GM18520 (cell line): ENCODE measurements around the gene BCAS3.

Source experiments
- ATAC-seq: cut with Tn5 transposase; IDR thresholded peaks from one replicate; pipeline ENCODE4 v1.9.1; 2021; ENCODE audit not compliant: unreplicated experiment

The BCAS3 gene

GRCh38 chr17:61307905-61308886 is 630.5 kb downstream of the BCAS3 start:
- no peak for ATAC-seq

DNA sequence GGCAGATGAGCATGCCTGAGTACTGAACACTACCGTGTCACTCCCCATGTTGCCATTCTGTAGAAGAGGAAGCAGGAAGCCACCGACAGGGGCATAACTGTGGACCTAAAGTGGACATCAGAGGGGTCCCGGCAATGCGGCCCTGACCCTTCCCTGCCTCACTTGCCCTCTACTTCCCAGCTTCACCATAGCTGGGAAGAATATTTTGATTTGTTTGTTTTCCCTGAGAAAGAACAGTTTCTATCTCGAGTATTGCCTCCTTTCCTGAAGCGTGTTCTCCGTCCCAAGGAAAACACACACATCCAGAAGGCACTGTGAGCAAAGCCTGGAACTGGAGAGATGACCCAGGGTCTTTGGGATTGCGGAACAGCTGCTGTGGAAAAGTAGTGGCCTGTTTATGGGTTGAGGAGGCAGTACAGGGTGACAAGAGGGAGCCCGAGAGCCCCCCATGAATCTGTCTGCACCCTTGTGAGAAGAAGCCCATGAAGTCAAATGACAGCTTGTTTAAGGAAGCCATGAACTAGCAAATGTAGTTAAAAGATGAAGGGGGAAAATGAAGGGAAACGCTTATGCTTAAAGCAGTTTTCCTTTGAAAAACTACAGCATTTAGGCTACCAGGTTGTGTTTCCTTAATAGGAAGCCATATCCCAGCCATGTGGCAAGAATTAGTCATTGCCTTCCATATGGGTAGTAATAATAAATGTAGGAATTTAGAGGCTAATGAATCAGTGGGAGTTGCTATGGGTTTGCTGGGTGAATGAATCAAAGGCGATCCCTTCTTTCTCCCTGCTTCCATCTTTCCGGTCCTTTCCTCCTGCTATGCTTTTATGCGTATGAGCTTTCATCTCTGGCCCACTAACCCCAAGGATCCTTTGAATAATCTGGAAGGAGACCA is 632.0 kb downstream of the BCAS3 start:
- ATAC-seq = no peak

DNA sequence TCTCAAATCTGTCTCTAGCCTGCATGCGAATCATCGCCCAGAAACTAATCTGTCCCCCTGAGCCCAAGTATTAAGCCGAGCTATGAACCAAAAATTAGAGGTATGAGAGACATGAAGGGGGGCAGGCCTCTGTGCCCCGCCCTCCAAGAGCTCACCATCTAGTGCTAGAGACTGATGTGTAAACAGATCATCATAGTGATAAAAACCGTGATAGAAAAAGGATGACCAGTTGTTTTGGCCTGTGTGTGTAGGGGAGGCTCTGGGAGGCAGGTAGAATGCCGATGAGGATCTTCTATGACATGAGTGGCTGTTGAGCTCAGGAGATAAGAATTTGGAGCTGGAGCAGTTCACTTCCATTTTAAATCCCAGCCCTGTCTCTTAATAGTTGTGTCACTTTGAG is 632.9 kb downstream of the BCAS3 start:
- ATAC-seq = no peak

GRCh38 chr17:61312406-61313295 is 635.0 kb downstream of the BCAS3 start:
- ATAC-seq = no peak

DNA sequence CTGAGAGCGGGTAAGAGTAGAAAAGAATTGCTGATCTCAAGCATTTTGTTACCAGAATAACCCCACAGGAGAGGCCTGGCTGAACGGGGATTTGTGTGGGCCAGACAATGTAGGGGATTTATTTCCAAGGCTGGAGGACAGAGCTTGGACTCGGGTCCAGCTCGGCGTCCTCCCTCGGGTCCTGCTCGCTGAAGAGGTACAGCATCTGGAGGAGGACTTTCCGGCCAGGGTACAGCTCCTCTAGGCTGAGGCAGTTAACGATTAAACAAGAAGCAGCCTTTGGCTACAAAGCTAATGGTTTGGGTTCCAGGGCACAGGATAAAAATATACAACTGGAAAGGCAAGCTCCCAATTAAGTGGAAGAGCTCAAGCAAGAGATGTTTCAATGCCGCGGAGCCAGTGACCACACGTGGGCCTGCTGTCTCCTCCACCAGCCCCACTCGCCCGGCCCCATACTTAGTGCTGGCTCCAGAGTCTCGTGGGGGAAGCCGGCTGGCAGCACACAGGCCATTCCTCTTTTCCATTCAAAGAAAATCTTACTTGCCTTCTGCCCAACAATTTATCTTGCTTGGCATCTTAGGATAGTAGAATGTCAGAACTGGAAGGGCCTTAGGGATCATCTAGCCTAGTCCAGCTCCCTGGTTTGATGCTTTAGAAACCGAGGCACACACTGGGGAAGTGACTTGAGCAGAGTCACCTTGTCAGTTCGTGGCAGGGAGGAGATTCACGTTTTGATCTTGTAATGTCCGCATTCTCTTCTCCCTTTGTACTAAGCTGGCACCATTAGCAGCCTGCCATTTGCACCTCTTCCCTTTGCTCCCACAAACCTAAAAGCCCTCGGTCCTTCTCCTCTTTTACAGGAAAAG is 636.0 kb downstream of the BCAS3 start:
- no peak for ATAC-seq

- ATAC-seq = no peak
These were observed 636.9 kb downstream of the BCAS3 start for GRCh38 chr17:61314368-61315078.

DNA sequence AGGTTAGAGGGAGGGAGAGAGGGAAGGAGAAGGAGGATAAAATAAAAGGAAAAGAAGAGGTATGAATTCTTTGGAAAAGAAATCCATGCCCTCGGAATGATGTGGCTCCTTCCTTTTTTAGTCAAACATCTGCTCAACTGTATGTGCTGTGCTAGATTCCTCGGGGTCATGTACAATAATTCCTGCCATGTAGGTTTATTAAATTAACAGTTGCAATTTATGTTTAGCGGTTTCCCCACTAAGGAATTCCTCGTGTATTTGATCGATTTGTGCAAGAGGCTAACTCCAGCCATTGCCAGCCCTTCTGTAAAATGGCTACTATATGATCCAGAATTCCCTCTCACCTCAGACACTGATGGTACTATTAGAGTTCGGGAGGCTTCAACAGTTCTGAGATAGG is 639.0 kb downstream of the BCAS3 start:
- ATAC-seq = no peak

- no peak for ATAC-seq
These were observed 640.1 kb downstream of the BCAS3 start for GRCh38 chr17:61317779-61318178.

- no peak for ATAC-seq
These were observed 641.0 kb downstream of the BCAS3 start for GRCh38 chr17:61318684-61319098.

- ATAC-seq = no peak
These were observed 643.7 kb downstream of the BCAS3 start for GRCh38 chr17:61321344-61321743.

GRCh38 chr17:61322325-61323002 is 644.8 kb downstream of the BCAS3 start:
- ATAC-seq = no peak

DNA sequence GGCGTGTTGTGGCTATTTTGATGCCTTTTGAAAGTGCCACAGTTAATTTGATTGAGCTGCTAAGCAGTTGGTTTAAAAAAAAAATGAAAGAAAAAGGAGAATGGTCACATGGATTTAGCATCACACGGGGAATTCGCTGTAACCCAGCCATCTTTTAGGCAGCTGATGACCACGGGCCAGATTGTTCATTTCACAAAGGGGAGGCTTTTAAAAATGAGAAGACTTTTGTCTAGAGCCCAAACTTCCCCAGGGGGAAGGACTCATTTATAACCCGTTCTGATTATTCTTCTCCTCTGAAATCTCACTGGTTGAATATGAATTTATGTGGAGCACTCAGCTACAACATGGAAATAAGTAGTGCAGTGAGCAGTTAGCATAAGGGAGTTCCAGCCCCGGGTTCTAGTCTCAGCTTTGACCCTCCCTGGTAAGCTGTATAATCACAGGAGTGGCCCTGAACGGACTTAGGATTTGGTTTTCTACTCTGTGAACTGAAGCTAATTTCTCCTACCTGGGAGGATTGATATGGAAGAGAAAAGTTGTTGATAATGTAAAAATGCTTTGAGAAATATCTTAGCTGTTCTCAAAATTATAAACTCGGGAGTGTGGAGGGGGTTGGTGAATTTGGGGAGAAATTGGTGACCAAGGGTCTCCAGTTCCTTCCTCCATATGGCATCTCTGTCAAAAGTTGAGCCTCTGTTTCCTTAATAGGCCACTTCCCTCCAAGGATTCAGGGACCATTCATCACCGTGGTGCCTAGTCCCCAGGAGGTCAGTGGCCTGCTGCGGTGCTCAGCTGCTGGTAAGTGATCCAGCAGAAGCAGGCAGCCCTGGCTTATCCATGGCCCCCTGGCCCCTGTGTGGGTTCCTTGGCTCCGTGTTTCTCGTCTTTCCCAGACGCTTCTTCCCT is 645.6 kb downstream of the BCAS3 start:
- no peak for ATAC-seq

- ATAC-seq = no peak
These were observed 646.5 kb downstream of the BCAS3 start for GRCh38 chr17:61323909-61324868.

- no peak for ATAC-seq
These were observed 647.3 kb downstream of the BCAS3 start for GRCh38 chr17:61324950-61325349.

- no peak for ATAC-seq
These were observed 647.9 kb downstream of the BCAS3 start for GRCh38 chr17:61325382-61326073.

- no peak for ATAC-seq
These were observed 648.7 kb downstream of the BCAS3 start for GRCh38 chr17:61326330-61326729.
